GM10248 (cell line): Measurements from ENCODE around the gene PDE11A.
"Not testable (repeated sequence)": the region's sequence is repeated elsewhere in the genome, so short reads cannot be mapped to it uniquely, and the experiment has no call there.

Source experiments
- CTCF ChIA-PET: fragments of 300-600 bp; sonication (Branson Sonifier 250); formaldehyde crosslinking; extraction: SDS; loops from one replicate; lab custom pipeline; 2021; ENCODE audit warnings: antibody characterized with exemption; lab: Yijun Ruan, JAX
- POLR2A ChIA-PET: fragments of 350-650 bp; sonication (Branson Sonifier 250); formaldehyde crosslinking; extraction: SDS; loops from one replicate; lab custom pipeline; 2020; ENCODE audit warnings: antibody characterized with exemption; lab: Yijun Ruan, JAX
- DNase-seq: peaks from one replicate; pipeline ENCODE4 v3.0.0; 2012; ENCODE audit errors: extremely low spot score
- CTCF ChIP-seq: IDR thresholded peaks from 2 replicates; pipeline ENCODE4 v1.5.1; 2012; ENCODE audit warnings: mild to moderate bottlenecking, low read depth; ENCODE audit errors: extremely low read depth, missing control alignments, control extremely low read depth

Gene PDE11A

GRCh38 chr2:177808984-177809809, 263.4 kb downstream of the PDE11A start:
- ChIA-PET POLR2A (no interaction called here), CTCF (interaction anchor here (1.0 to 1.6 kb wide), 4 partner anchors 9 to 46 kb away, joined by 3 to 5 read pairs (median 3); no protein-coding TSS in a partner anchor)
- no peak for TF ChIP-seq CTCF
- DNase-seq = no peak

GRCh38 chr2:177806025-177806424, 266.6 kb downstream of the PDE11A start:
- no peak for TF ChIP-seq CTCF
- POLR2A ChIA-PET = no interaction called here
- CTCF ChIA-PET = no interaction called here
- no peak for DNase-seq

GRCh38 chr2:177799531-177799930, 273.0 kb downstream of the PDE11A start:
- TF ChIP-seq CTCF = peak; percentile 40
- DNase-seq = no peak
- POLR2A ChIA-PET = no interaction called here
- CTCF ChIA-PET = no interaction called here

- CTCF ChIA-PET = interaction anchor here (0.9 kb wide), 1 partner anchor 11 kb away, joined by 5 read pairs; no protein-coding TSS in a partner anchor
- POLR2A ChIA-PET = no interaction called here
- no peak for TF ChIP-seq CTCF
- DNase-seq = no peak
These were observed 274.8 kb downstream of the PDE11A start for GRCh38 chr2:177797808-177798207.

GRCh38 chr2:177796654-177797415, 275.7 kb downstream of the PDE11A start:
- no peak for TF ChIP-seq CTCF
- ChIA-PET CTCF (no interaction called here), POLR2A (no interaction called here)
- DNase-seq = no peak

GRCh38 chr2:177796011-177796410, 276.6 kb downstream of the PDE11A start:
- POLR2A ChIA-PET = no interaction called here
- CTCF ChIA-PET = no interaction called here
- DNase-seq = no peak
- no peak for TF ChIP-seq CTCF

- POLR2A ChIA-PET, DNase-seq, CTCF ChIA-PET: not testable (repeated sequence)
These were observed 287.4 kb downstream of the PDE11A start for GRCh38 chr2:177785143-177785542.
